NCI-H1092 treated with DMSO at 0.1 percent for 48 hours (cell line): Measurements from ENCODE around the gene AGPAT4.

Experiments used
- DNase-seq: peaks from one replicate; lab custom pipeline; 2025; lab: John Stamatoyannopoulos, UW

Gene AGPAT4

GRCh38 chr6:161281092-161281491, 7.2 kb upstream of the AGPAT4 start:
- DNase-seq, result no peak

GRCh38 chr6:161279677-161280415, 6.0 kb upstream of the AGPAT4 start:
- no peak for DNase-seq

- DNase-seq, result no peak
Observed at GRCh38 chr6:161276605-161277155, 2.8 kb upstream of the AGPAT4 start.

GRCh38 chr6:161274898-161275297, 1.0 kb upstream of the AGPAT4 start:
- DNase-seq, result no peak

GRCh38 chr6:161274488-161274858, 612 bp upstream of the AGPAT4 start:
- peak; percentile 79 for DNase-seq

- DNase-seq, result peak; percentile 89
Observed at GRCh38 chr6:161273274-161273751, 548 bp downstream of the AGPAT4 start.

GRCh38 chr6:161272635-161273273, 1.1 kb downstream of the AGPAT4 start:
- no peak for DNase-seq

GRCh38 chr6:161271343-161272030, 2.4 kb downstream of the AGPAT4 start:
- no peak for DNase-seq

- DNase-seq, result no peak
Observed at GRCh38 chr6:161270116-161270515, 3.7 kb downstream of the AGPAT4 start.

GRCh38 chr6:161269310-161269709, 4.6 kb downstream of the AGPAT4 start:
- DNase-seq, result no peak

GRCh38 chr6:161268531-161269210, 5.2 kb downstream of the AGPAT4 start:
- no peak for DNase-seq

- DNase-seq, result no peak
Observed at GRCh38 chr6:161266513-161267230, 7.2 kb downstream of the AGPAT4 start.

GRCh38 chr6:161265975-161266374, 7.9 kb downstream of the AGPAT4 start:
- no peak for DNase-seq

- no peak for DNase-seq
Observed at GRCh38 chr6:161265554-161265953, 8.3 kb downstream of the AGPAT4 start.

- no peak for DNase-seq
Observed at GRCh38 chr6:161264181-161264580, 9.7 kb downstream of the AGPAT4 start.

GRCh38 chr6:161261816-161262215, 12.0 kb downstream of the AGPAT4 start:
- no peak for DNase-seq

GRCh38 chr6:161261325-161261724, 12.5 kb downstream of the AGPAT4 start:
- DNase-seq, result no peak

GRCh38 chr6:161259302-161259701, 14.6 kb downstream of the AGPAT4 start:
- no peak for DNase-seq

- DNase-seq, result no peak
Observed at GRCh38 chr6:161257793-161258457, 15.9 kb downstream of the AGPAT4 start.

- no peak for DNase-seq
Observed at GRCh38 chr6:161256407-161256806, 17.5 kb downstream of the AGPAT4 start.

- DNase-seq, result no peak
Observed at GRCh38 chr6:161255518-161255917, 18.3 kb downstream of the AGPAT4 start.
